NCI-H1105 treated with DMSO at 0.1 percent for 48 hours (cell line): ENCODE measurements around the gene NCAM2.

Source experiments
- DNase-seq: peaks from one replicate; lab custom pipeline; 2025; lab: John Stamatoyannopoulos, UW

Gene NCAM2

GRCh38 chr21:21175798-21176334 lies 177.7 kb downstream of the NCAM2 start:
- DNase-seq = no peak

- DNase-seq = no peak
These were observed 179.3 kb downstream of the NCAM2 start for GRCh38 chr21:21177353-21177986.

DNA sequence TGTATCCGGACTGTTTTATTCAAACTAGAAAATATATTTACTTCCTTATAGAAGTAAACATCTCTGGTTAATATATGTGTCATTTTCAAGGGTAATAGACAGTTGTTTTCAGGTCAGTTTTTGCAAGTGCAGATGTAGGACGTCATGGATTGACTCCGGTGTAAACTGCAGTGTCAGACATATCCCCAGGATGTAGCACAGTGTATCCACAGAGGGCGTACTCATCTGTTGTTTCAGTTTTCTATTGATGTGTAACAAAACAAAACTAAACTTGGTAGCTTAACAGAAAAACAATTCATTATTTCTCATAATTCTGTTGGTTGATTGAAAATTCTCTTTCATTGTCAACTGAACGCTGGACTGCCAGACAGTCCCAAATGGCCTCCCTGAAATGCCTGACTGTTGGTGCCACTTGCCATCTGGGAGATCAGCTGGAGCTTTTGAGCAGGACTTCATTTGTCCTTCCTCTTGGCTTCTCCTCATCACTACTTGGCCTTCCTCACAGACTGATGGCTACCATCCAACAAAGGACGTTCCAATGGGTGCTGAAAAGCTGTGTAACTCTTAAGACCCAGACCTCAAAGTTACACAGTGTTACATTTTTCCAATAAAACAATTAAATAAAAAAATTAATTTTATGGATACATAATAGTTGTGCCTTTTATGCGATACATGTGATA lies 181.6 kb downstream of the NCAM2 start:
- DNase-seq = no peak

- no peak for DNase-seq
These were observed 184.3 kb downstream of the NCAM2 start for GRCh38 chr21:21182401-21183010.

DNA sequence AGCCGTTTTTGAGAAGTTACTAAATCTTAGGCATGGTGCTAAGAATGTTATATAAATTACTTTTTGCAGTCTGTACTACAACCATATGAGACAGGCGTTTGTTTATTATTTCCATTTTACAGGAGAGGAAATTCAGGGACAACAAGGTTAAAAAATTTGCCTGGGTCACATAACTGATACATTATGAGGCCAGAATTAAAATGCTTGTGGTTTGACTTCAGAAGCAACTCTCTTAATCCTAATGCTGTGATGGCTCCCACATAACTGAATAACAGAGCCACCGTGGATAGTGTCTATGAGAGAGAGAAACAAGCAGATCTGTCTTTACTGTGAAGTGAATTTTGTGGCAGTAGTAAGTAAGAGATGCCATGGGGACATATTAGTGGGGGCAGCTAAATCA lies 184.9 kb downstream of the NCAM2 start:
- DNase-seq = no peak

DNA sequence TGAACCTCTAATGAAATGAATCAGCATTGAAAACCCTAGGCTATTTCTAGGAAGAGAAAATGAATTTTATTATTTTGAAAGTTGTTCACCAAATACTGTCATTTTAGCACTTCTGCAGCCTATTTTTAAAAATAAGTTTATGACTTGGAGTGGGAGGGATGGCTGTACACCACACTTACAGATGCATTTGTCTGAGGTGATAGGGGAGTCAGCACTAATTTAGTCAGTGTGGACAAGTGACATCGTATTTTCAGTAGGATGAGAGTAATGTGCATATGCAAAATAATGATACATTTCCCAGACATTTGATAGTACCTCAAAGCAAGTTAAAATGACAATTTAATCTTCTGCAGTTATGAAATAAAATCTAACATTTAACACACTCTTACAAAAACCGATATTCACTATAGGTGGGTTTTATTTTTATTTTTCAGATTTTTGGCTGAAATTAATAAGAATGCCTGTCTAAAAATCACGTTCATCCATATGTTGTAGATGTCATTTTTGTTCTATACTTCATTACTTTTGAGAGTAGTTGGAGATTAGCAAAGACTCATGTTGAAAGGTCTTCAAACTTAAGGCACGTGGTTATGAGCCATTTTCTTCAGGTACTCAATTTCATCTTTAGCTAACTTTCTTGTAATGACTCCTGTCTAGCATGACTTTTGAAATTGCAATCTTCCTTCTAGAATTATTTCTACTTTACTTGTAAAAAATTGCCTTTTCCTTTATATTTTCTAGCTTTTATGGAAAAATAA lies 186.7 kb downstream of the NCAM2 start:
- no peak for DNase-seq

- DNase-seq = no peak
These were observed 189.4 kb downstream of the NCAM2 start for GRCh38 chr21:21187579-21187978.

- peak; percentile 82 for DNase-seq
These were observed 190.4 kb downstream of the NCAM2 start for GRCh38 chr21:21188513-21189195.

- no peak for DNase-seq
These were observed 197.3 kb downstream of the NCAM2 start for GRCh38 chr21:21195417-21195943.

- DNase-seq = no peak
These were observed 197.9 kb downstream of the NCAM2 start for GRCh38 chr21:21196087-21196486.

DNA sequence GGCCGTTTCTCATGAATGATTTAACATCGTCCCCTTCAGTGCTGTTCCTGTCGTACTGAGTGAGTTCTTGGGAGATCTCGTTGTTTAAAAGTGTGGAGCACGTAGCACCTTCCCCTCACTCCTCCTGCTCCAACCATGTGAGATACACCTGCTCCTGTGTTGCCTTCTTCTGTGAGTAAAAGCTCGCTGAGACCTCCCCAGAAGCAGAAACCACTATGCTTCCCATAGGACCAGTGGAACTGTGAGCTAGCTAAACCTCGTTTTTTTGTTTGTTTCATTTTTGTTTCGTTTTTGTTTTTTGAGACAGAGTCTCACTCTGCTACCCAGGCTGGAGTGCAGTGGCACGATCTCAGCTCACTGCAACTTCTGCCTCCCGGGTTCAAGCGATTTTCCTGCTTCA lies 198.6 kb downstream of the NCAM2 start:
- no peak for DNase-seq

DNA sequence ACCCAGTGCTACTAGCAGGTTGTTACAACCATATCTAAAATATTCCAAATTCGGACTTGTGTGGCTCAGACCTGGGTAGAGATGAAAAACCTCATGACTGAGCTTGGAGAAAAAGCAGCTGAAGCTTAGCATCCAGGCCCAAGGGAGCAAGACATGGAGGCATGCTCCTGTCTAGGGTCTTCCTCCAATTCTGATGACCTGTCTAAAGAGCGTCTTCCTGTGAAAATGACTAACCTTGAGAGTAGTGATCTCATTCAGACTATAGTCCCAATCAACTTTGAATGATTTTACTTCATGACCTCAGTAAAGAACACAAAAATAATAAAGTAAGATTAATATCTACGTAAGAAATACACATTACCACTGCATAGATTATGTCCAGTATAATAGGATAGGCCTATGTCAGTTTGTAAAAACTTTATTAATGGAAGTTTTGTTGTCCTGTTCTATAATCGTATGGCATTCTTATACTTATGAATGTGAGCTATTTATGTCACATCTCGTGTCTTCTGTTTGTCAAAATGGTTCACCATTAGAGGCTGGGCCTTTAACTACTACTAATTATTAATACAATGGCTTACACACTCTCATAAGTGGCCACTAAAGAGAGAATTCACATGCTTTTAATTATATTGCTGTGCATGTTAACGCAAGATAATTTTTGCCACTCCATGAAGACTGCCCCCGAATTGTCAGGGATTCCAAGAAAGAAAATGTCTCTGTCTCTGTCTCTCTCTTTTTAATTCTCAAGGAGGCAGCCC lies 201.3 kb downstream of the NCAM2 start:
- no peak for DNase-seq

DNA sequence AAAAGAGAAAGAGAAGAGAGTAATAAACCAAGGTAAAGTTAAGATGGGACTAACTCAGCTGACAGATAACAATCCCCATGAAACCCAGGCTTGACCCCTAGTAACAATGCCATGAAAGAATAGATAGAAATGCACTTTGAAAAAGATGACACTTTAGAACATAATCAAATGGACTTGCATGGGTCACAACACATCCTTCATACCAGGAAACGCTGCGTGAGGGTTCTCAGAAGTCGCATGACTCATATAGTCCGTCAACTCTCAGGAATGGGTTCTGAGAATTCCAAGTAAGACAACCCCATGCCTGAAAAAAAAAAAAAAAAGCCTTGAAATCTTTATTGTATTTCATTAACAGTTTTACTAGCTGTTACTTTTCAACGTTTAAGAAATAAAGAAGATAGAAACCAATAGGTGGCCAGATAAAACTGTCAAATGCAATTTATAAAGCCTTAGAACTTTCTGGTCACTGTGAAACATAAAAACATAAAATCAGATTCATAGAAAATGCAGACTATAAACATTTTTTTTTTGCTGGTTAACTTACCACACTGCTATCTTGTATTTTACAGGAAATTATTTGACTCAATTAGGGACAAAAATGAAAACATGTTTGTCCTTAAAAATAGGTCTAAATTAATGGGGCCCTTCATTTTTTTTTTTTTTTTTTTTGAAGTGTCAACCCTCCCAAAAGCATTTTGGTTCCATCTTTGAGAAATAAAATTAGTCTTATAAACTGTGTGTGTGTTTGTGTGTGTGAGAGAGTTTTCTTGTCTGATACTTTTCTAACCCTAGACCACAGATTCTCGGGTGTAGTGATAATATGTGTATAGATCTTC lies 202.1 kb downstream of the NCAM2 start:
- no peak for DNase-seq

DNA sequence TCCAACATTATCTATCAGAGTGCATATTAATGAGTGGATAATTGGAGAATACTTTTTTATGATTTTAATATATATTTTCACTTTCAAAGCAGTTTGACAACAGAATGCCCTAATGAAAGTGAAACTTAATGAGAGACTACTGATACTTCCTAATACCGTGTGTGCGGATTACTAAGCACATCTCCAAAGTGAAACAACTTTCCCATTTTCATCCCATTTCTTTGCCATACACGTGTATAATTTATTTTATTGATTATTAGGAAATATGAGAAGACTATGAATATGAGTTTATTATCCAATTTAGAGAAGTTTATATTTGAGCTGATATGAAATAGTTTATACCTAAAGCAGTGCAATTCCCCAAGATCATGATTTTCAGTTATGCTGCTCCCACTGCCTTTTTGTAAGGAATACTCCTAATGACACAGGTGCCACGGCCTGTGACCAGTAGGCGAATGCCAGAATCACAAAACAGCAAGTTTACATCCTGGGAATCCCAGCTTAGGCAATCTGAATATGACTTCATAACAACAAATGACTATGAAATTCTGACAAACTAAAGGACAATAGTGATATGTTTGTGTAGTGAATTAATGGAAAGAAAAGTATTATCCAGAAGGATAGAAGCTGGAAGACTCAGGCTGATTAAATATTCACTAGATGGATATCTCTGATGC lies 202.9 kb downstream of the NCAM2 start:
- DNase-seq = no peak

DNA sequence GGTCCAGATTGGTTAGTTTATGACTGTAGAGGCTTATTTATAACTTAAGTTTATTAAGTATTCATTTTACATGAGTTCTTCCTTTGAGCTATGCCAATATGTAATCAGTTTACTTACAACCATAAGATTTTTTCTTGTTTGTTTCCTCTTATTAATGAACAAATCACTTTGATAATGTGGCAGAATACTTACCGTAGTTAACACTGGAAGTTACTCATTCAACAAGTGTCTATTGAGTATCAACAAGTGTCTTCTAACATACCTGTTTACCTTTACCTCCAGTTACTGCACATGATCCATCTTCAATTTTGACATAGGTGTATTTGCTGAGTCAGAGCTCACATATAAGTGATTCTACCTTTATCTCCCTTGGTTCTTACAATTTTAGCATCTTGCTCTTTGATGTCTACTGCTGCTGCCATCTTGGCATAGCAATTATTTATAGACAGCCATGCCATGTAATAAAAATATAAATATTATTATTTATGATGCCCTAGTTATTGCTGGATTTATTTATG lies 205.7 kb downstream of the NCAM2 start:
- DNase-seq = no peak

DNA sequence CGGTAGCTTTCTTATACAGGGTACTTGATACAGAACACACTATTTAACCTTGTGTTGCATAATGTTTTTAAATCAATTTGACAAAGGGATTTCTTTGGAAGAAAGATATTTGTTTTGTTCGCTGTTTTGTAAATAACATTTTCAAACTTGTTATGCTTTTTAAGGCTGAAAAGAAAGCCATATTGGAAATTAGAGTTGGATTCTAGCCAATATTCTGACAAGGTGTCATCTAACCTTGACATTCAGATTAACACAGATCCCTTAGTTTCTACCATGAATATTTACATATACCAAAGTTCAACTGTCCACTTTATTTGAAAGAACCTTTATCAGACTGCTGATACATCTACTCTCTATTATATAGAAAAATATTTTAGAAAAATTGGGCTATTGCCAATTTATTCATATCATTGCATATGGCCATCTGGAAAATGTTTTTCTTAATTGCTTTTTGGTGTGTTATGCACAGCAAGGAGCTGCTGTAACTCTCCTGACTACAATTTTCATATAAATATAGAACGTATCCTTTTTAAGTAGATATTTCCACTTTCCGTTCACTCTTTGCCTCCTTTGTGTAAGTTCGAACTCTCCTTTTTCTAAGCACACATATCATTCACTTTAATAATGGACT lies 206.3 kb downstream of the NCAM2 start:
- DNase-seq = peak; percentile 16

DNA sequence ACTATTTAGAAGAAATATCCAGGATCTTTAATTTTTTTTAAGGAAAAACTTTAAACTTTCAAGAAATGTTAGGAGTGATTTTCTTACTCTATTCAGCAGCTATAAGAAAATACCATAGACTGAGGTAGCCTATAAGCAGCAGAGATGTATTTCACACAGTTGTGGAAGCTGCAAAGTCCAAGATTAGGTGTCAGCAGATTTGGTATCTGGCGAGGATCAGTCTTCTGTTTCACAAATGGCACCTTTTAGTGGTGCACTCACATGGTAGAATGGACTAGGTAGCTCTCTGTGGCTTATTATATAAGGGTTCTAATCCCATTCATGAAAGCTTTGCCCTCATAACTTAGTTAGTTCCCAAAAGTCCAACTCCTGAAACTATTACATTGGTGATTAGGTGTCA lies 207.4 kb downstream of the NCAM2 start:
- no peak for DNase-seq

DNA sequence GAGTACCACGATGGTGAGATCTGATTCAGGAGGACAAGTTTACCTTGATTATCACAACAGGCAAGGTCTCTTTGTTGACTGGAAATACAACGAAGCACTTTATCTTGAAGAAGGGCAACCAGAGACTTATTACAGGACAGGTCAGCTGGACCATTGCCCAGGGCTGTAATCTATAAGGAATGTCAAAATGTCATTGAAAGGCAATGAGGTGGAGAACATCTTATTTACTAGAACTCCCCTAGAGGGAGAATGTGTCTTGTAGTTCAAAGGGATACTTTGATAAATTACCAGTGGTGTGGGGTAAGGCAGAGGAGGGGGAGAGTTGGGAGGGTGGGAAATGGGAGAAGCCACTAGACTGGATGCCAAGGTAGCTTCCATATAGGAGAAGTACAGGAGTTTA lies 212.3 kb downstream of the NCAM2 start:
- no peak for DNase-seq

- no peak for DNase-seq
These were observed 215.1 kb downstream of the NCAM2 start for GRCh38 chr21:21213297-21213696.
